Sigmoid colon (tissue), 4 donors: ENCODE data around the gene OXCT2.

Source experiments
- EP300 ChIP-seq, 4 donors: sonication (generic); formaldehyde crosslinking; IDR thresholded peaks; one replicate each; pipeline ENCODE4 v1.6.1; 2017; ENCODE audit warnings: antibody characterized with exemption in 4 of 4
- POLR2A ChIP-seq, 2 donors: fragments of 450-650 bp; IDR thresholded peaks; one replicate each; pipeline ENCODE4 v1.6.1; 2016; ENCODE audit warnings: antibody characterized with exemption in 2 of 2, mild to moderate bottlenecking in 2 of 2, moderate library complexity in 2 of 2
- TF ChIP-seq, protein P1 (sequence below), 4 experiments: fragments of 450-650 bp in 3 of 4; fragments of 200-600 bp in 1 of 4; IDR thresholded peaks; one replicate each; pipeline ENCODE4 v1.5.1; 2016 to 2019; ENCODE audit warnings: antibody characterized with exemption in 4 of 4, mild to moderate bottlenecking in 3 of 4, moderate library complexity in 2 of 4

DNA sequence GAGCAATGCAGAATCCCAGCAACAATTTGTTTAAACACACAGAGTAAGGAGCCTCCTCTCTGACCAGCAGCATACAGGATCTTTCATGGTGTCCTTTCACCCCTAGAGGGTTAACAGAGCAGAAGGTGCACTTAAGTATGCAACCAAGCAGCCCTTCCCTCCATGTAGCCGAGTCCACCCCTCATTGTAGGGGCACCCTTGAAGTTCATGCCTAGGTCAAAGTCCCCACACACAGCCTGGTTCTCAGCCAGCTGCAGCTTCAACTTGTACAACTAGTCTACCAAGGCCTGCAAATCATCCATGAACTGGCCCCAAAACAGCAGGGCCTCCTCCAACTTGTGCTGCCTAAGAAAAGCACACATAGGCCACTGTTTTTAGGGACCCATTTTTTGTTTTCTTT is 24.5 kb upstream of the OXCT2 start:
- TF ChIP-seq, protein P1, sequence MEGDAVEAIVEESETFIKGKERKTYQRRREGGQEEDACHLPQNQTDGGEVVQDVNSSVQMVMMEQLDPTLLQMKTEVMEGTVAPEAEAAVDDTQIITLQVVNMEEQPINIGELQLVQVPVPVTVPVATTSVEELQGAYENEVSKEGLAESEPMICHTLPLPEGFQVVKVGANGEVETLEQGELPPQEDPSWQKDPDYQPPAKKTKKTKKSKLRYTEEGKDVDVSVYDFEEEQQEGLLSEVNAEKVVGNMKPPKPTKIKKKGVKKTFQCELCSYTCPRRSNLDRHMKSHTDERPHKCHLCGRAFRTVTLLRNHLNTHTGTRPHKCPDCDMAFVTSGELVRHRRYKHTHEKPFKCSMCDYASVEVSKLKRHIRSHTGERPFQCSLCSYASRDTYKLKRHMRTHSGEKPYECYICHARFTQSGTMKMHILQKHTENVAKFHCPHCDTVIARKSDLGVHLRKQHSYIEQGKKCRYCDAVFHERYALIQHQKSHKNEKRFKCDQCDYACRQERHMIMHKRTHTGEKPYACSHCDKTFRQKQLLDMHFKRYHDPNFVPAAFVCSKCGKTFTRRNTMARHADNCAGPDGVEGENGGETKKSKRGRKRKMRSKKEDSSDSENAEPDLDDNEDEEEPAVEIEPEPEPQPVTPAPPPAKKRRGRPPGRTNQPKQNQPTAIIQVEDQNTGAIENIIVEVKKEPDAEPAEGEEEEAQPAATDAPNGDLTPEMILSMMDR (IDR thresholded peaks at IDR 0.05): no peak
- TF ChIP-seq POLR2A (IDR thresholded peaks at IDR 0.05) (no peak), EP300 (IDR thresholded peaks at IDR 0.05) (no peak)
